Upper lobe of left lung (tissue), 4 donors: ENCODE data around the gene ZNF414.

Source experiments
- CTCF ChIP-seq, 6 experiments: fragments of 450-650 bp in 4 of 6; fragments of 200-600 bp in 2 of 6; sonication (generic) in 2 of 6; IDR thresholded peaks; one replicate each; pipeline ENCODE4 v1.5.1; 2016 to 2019; ENCODE audit warnings: antibody characterized with exemption in 6 of 6
- POLR2A ChIP-seq, 4 donors: fragments of 450-650 bp; IDR thresholded peaks; one replicate each; pipeline ENCODE4 v1.5.1; 2016 to 2017; ENCODE audit warnings: antibody characterized with exemption in 4 of 4, mild to moderate bottlenecking in 2 of 4
- POLR2AphosphoS5 ChIP-seq, 2 donors: sonication (generic); formaldehyde crosslinking; IDR thresholded peaks; one replicate each; pipeline ENCODE4 v1.5.1; 2017; ENCODE audit warnings: antibody characterized with exemption in 2 of 2

GRCh38 chr19:8468761-8469373 is 45.1 kb downstream of the ZNF414 start:
- no peak for TF ChIP-seq CTCF (IDR thresholded peaks at IDR 0.05)
- no peak for TF ChIP-seq POLR2AphosphoS5 (IDR thresholded peaks at IDR 0.05)
- no peak for TF ChIP-seq POLR2A (IDR thresholded peaks at IDR 0.05)
